K562 (cell line): ENCODE measurements around the gene HNRNPF.

Experiments
- BRF1 ChIP-seq: IDR thresholded peaks from 3 replicates; pipeline ENCODE4 v1.6.1; 2011; ENCODE audit warnings: borderline replicate concordance, mild to moderate bottlenecking; ENCODE audit not compliant: insufficient read length; ENCODE audit errors: extremely low read depth
- EP300 ChIP-seq: IDR thresholded peaks from 2 replicates; pipeline ENCODE4 v1.6.1; 2012; ENCODE audit warnings: low read length, improper control_type of control experiment
- EZH2 ChIP-seq: IDR thresholded peaks from 2 replicates; pipeline ENCODE4 v1.6.1; 2012; ENCODE audit warnings: low read depth, mild to moderate bottlenecking, inconsistent platforms, low read length, borderline replicate concordance
- HMGXB4 ChIP-seq: sonication (generic); formaldehyde crosslinking; IDR thresholded peaks from 2 replicates; pipeline ENCODE4 v1.8.1; 2023; ENCODE audit warnings: mild to moderate bottlenecking, missing genetic modification reagents

DNA sequence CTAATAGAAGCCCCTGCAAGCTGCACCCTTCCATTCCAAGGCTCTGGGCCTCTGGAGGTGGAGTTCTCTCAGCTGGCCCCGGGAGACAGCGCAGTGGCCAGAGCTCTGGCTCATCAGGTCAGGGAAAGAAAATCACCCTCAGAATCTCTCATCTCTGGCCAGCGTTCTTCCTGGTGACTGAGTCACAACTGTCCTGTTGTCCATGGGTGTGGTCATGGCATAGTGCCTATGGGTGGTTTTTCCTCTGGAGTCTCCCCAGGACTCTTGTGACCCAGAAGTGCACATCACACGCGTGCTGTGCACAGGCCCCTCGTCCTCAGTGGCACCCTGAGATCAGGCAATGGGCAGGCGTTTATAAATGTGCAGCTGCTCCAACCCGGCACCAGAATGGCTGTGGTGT is 64.9 kb downstream of the HNRNPF start:
- no peak for TF ChIP-seq EZH2
- TF ChIP-seq HMGXB4 (CRISPR knock-in tag) = no peak
- TF ChIP-seq EP300 = no peak
- TF ChIP-seq BRF1 = no peak
